Vagina (tissue), 2 donors: ENCODE results near the gene MROH2B. TPM values are rescaled to one million over a fixed set of nuclear protein-coding genes. Genes with fewer than 3 reads are reported as not detected.
A peak's percentile ranks its signal among the peaks of the same experiment; 100 is the strongest.

ENCODE experiments used
- DNase-seq, 2 donors: peaks; one replicate each; pipeline ENCODE4 v3.0.0-alpha.2; 2017; ENCODE audit errors: extremely low spot score in 2 of 2
- H3K27ac ChIP-seq: fragments of 200-600 bp; sonication (generic); one replicate; pipeline ENCODE4 v1.5.1; 2019
- H3K27me3 ChIP-seq: fragments of 200-600 bp; sonication (generic); one replicate; pipeline ENCODE4 v1.5.1; 2019
- H3K36me3 ChIP-seq, 2 donors: fragments of 200-600 bp; sonication (generic); one replicate each; pipeline ENCODE4 v1.5.1; 2017 to 2019
- H3K4me1 ChIP-seq: fragments of 200-600 bp; sonication (generic); one replicate; pipeline ENCODE4 v1.5.1; 2019
- H3K4me3 ChIP-seq, 2 donors: fragments of 200-600 bp; sonication (generic); 1 replicate in 1 of 2; 2 replicates in 1 of 2; pipeline ENCODE4 v1.5.1; 2016 to 2019
- H3K9me3 ChIP-seq: fragments of 200-600 bp; sonication (generic); one replicate; pipeline ENCODE4 v1.5.1; 2019
- POLR2A ChIP-seq, 2 donors: fragments of 450-650 bp; IDR thresholded peaks; one replicate each; pipeline ENCODE4 v1.6.1; 2017; ENCODE audit warnings: antibody characterized with exemption in 2 of 2, mild to moderate bottlenecking in 2 of 2, moderate library complexity in 2 of 2
- POLR2AphosphoS5 ChIP-seq, 2 donors: sonication (generic); formaldehyde crosslinking; IDR thresholded peaks; one replicate each; pipeline ENCODE4 v1.9.0; 2017; ENCODE audit warnings: antibody characterized with exemption in 2 of 2, mild to moderate bottlenecking in 2 of 2, low read depth in 1 of 2; ENCODE audit not compliant: insufficient read depth in 1 of 2
- intact Hi-C: fragments of 100-400 bp; cut with DNase I; formaldehyde crosslinking; loops from one replicate; pipeline ENCODE4 v1.15.1; 2023
- total RNA-seq: library from RNA; depleted of rRNA; stranded (reverse); fragments of >200 nt; gene quantifications from one replicate; pipeline ENCODE4 v1.2.3, GENCODE V29; 2016
- TF ChIP-seq, protein P1 (sequence below), 3 experiments: fragments of 450-650 bp in 2 of 3; fragments of 200-600 bp in 1 of 3; sonication (generic) in 1 of 3; IDR thresholded peaks; one replicate each; pipeline ENCODE4 v1.5.1; 2017 to 2019; ENCODE audit warnings: antibody characterized with exemption in 3 of 3, mild to moderate bottlenecking in 2 of 3, moderate library complexity in 2 of 3

MROH2B gene
- total RNA-seq, result not detected

DNA sequence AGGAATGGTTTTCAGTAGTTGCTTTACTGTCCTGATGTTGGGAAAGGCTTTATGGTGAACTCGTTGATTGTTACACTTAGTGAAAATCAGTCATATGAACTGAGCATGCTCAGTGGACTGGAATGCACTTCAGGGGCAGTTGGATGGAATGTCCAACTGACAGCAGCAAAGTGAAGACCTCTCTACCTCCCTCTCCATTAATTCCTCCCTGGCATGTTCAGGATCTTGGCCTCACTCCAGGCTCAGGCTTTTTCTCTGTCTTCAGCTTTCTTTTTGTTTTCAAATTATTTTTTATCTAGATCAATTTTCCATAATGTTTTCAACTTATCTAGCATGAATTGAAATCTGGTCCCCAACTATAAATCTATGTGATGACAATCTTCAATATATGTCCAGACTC is at the start of gene MROH2B:
Gene MROH2B (minus strand): TSS at position 101 of the 400 bp plus-strand sequence. CDS start 490 bp downstream, outside the sequence.
- H3K9me3 ChIP-seq, result no peaks in the 10 kb centered on the region
- intact Hi-C loops, result no loop called here
- TF ChIP-seq POLR2A (IDR thresholded peaks at IDR 0.05) (no peak), POLR2AphosphoS5 (IDR thresholded peaks at IDR 0.05; ENCODE audit: insufficient read depth in 1 of 2, low read depth in 1 of 2) (no peak)
- TF ChIP-seq, protein P1, sequence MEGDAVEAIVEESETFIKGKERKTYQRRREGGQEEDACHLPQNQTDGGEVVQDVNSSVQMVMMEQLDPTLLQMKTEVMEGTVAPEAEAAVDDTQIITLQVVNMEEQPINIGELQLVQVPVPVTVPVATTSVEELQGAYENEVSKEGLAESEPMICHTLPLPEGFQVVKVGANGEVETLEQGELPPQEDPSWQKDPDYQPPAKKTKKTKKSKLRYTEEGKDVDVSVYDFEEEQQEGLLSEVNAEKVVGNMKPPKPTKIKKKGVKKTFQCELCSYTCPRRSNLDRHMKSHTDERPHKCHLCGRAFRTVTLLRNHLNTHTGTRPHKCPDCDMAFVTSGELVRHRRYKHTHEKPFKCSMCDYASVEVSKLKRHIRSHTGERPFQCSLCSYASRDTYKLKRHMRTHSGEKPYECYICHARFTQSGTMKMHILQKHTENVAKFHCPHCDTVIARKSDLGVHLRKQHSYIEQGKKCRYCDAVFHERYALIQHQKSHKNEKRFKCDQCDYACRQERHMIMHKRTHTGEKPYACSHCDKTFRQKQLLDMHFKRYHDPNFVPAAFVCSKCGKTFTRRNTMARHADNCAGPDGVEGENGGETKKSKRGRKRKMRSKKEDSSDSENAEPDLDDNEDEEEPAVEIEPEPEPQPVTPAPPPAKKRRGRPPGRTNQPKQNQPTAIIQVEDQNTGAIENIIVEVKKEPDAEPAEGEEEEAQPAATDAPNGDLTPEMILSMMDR (IDR thresholded peaks at IDR 0.05), result no peak
- H3K27me3 ChIP-seq, result no peaks in the 10 kb centered on the region
- H3K4me1 ChIP-seq, result no peaks in the 10 kb centered on the region
- no peaks in the 10 kb centered on the region for H3K36me3 ChIP-seq
- no peak within 1 kb of the TSS for H3K4me3 ChIP-seq
- no peak for DNase-seq
- no peak within 1 kb of the TSS for H3K27ac ChIP-seq

DNA sequence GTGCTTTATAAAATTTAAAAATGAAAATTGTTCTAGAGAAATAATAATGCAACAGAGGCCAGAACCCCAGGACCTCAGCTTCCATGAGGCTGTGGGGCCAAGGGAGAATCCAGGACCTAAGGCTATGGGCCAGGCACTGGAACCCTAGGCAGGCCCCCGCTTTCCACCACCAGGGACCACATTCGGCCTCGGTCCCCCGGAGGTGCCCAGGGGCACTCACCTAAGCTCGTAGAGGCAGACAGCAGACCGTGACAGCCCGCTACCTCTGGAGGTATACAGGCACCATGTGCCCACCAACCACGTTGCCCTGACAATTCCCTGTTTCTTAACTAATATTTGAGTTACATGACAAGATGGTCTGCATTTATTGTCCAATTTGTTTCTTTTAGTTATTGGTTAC is 49.5 kb upstream of the MROH2B start:
- no peaks in the 10 kb centered on the region for H3K36me3 ChIP-seq
- no peak for DNase-seq
- no peak overlapping the region for H3K4me3 ChIP-seq
- no peak for TF ChIP-seq POLR2A (IDR thresholded peaks at IDR 0.05)
- TF ChIP-seq, protein P1 (IDR thresholded peaks at IDR 0.05), result no peak
- no peak for TF ChIP-seq POLR2AphosphoS5 (IDR thresholded peaks at IDR 0.05; ENCODE audit: insufficient read depth in 1 of 2, low read depth in 1 of 2)
- no peaks in the 10 kb centered on the region for H3K27me3 ChIP-seq
- intact Hi-C loops, result no loop called here
- no peaks in the 10 kb centered on the region for H3K9me3 ChIP-seq
- no peaks in the 10 kb centered on the region for H3K4me1 ChIP-seq
- H3K27ac ChIP-seq, result no peak overlapping the region

DNA sequence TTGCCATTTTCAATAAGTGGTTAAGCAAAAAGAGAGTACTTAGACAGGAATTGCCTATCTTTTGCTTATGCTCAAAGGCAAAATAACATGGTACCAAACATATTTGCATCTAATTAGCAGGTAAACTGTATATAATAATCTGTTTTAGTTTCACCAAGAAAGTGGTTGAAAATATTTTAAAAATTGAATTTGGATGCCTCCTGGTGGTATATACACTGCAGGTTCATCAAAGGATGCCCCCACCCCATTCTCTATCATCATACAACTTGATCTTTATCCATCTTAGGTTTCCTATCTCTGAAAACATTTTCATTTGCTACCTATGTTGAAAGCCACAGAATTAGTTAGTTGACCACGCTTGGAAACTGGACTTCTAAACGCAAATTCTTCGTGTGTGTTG is 47.0 kb upstream of the MROH2B start:
- Histone ChIP-seq H3K27ac (no peak overlapping the region), H3K4me3 (no peak overlapping the region), H3K9me3 (no peaks in the 10 kb centered on the region), H3K27me3 (no peaks in the 10 kb centered on the region), H3K36me3 (no peaks in the 10 kb centered on the region), H3K4me1 (no peaks in the 10 kb centered on the region)
- TF ChIP-seq, protein P1 (IDR thresholded peaks at IDR 0.05), result no peak
- TF ChIP-seq POLR2A (IDR thresholded peaks at IDR 0.05) (no peak), POLR2AphosphoS5 (IDR thresholded peaks at IDR 0.05; ENCODE audit: insufficient read depth in 1 of 2, low read depth in 1 of 2) (no peak)
- DNase-seq, result no peak
- intact Hi-C loops, result no loop called here

DNA sequence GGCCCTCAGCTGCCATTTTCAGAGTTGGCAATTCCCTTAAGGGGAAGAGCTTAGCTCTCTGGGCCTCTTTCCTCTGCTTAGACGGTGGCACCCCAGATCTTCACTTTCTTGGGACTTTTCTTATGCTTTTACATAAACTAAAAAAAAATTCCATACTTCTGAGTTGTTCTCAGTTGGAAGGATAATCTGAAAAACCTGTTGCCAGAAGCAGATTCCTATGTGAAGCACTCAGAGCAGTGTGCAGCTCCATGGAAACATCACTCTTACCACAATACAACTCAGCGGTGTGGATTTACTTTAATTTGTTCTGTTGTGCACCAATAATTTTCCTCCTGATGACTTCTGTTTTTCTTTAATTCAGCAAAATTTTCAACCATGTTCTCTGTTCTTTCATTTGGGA is 44.1 kb upstream of the MROH2B start:
- no peak for DNase-seq
- peak overlapping the region; percentile 21 for H3K27ac ChIP-seq
- H3K9me3 ChIP-seq, result no peaks in the 10 kb centered on the region
- no peaks in the 10 kb centered on the region for H3K36me3 ChIP-seq
- peaks cover 5% of the 10 kb centered on the region for H3K4me1 ChIP-seq
- H3K4me3 ChIP-seq, result no peak overlapping the region
- TF ChIP-seq POLR2A (IDR thresholded peaks at IDR 0.05) (no peak), POLR2AphosphoS5 (IDR thresholded peaks at IDR 0.05; ENCODE audit: insufficient read depth in 1 of 2, low read depth in 1 of 2) (no peak)
- intact Hi-C loops, result no loop called here
- H3K27me3 ChIP-seq, result no peaks in the 10 kb centered on the region

- no peak for TF ChIP-seq POLR2AphosphoS5 (IDR thresholded peaks at IDR 0.05; ENCODE audit: insufficient read depth in 1 of 2, low read depth in 1 of 2)
- no peak for TF ChIP-seq POLR2A (IDR thresholded peaks at IDR 0.05)
- TF ChIP-seq, protein P1 (IDR thresholded peaks at IDR 0.05), result no peak
- no peak overlapping the region for H3K27ac ChIP-seq
Observed at GRCh38 chr5:41112486-41113455, 41.6 kb upstream of the MROH2B start.

More at GRCh38 chr5:41112486-41113455, 41.6 kb upstream of the MROH2B start:
- Histone ChIP-seq H3K36me3 (no peaks in the 10 kb centered on the region), H3K27me3 (no peaks in the 10 kb centered on the region), H3K9me3 (no peaks in the 10 kb centered on the region), H3K4me3 (no peak overlapping the region), H3K4me1 (peaks cover 5% of the 10 kb centered on the region)
- DNase-seq, result no peak
- intact Hi-C loops, result no loop called here
